Measurements from ENCODE around the gene SIK3.

DNA sequence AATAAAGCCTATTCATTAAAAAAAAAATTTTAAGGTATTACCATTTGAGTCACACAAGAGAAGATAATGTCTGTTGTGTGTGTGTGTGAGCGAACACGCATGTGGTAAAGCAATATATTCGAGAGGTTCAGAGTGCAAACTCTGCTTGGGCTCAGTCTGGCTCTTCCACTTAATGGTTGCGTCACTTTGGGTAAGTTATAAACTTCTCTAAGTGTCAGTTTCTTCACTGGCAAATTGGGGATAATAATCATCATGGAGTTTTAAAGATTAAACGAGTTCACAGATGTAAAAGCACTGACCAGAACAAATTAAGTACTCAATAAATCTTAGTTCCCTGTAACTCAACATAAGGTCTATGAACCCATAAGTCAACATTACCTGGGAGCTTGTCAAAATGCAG is 37.0 kb downstream of the SIK3 start:
- TF ChIP-seq, protein P1, sequence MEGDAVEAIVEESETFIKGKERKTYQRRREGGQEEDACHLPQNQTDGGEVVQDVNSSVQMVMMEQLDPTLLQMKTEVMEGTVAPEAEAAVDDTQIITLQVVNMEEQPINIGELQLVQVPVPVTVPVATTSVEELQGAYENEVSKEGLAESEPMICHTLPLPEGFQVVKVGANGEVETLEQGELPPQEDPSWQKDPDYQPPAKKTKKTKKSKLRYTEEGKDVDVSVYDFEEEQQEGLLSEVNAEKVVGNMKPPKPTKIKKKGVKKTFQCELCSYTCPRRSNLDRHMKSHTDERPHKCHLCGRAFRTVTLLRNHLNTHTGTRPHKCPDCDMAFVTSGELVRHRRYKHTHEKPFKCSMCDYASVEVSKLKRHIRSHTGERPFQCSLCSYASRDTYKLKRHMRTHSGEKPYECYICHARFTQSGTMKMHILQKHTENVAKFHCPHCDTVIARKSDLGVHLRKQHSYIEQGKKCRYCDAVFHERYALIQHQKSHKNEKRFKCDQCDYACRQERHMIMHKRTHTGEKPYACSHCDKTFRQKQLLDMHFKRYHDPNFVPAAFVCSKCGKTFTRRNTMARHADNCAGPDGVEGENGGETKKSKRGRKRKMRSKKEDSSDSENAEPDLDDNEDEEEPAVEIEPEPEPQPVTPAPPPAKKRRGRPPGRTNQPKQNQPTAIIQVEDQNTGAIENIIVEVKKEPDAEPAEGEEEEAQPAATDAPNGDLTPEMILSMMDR (IDR thresholded peaks at IDR 0.05) = no peak
- TF ChIP-seq POLR2A (IDR thresholded peaks at IDR 0.05) = no peak
